ENCODE data around the gene RNF121. TPM values are rescaled to one million over a fixed set of nuclear protein-coding genes. Genes with fewer than 3 reads are reported as not detected.

Gene RNF121
- total and polyA plus RNA-seq, 2 donors (not counting 1 experiment from before 2014, with no cell fraction given) = 31.7 to 56.0 TPM

DNA sequence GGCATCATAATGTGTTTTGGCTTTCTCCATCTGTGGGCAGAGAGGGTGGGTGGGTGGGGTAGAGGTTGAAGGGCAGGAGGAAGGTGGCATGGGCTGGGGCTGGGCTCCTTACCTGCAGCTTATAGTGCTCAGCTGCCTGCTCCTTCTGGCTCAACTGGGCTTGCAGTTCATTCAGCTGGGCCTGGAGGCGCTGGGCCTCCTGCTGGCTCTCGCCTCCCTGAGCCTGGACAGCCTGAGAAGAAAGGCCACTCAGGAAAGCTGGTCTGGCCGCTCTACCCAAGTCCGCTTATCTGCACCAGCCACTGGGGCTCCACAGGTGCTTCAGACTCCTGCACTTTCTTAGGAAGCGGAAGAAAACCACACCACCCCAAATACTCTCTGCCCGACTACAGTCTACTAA lies 80.3 kb downstream of the RNF121 start:
- Histone ChIP-seq H3K27ac (ENCODE audit: low read length in 2 of 2) (no peak overlapping the region), H3K9me3 (ENCODE audit: control extremely low read depth in 1 of 3, control insufficient read depth in 2 of 3, insufficient read depth in 1 of 3, low read length in 2 of 3) (no peaks in the 10 kb centered on the region), H3K4me1 (ENCODE audit: control insufficient read depth in 2 of 2, insufficient read depth in 2 of 2, low read length in 2 of 2) (no peaks in the 10 kb centered on the region), H3K27me3 (replicated peaks in 1 of 4; ENCODE audit: control extremely low read depth in 1 of 4, control insufficient read depth in 3 of 4, insufficient read depth in 4 of 4, low read length in 3 of 4) (no peaks in the 10 kb centered on the region), H3K36me3 (replicated peaks in 1 of 2; ENCODE audit: control extremely low read depth in 1 of 2, control insufficient read depth in 1 of 2, extremely low read depth in 1 of 2, insufficient read depth in 2 of 2, low read length in 1 of 2) (peaks cover 3 to 99% of the 10 kb centered on the region in 2 experiments), H3K4me2 (replicated peaks; ENCODE audit: low read depth, low read length, poor library complexity, severe bottlenecking) (no peak overlapping the region), H3K4me3 (ENCODE audit: control extremely low read depth in 1 of 5, extremely low read depth in 1 of 5, insufficient read depth in 1 of 5, low read depth in 2 of 5, low read length in 4 of 5) (no peak overlapping the region), H4K20me1 (ENCODE audit: control insufficient read depth, insufficient read depth, low read length, poor library complexity, severe bottlenecking) (peaks cover 51% of the 10 kb centered on the region), H3K9ac (ENCODE audit: low read length) (no peak overlapping the region), H3K79me2 (ENCODE audit: control insufficient read depth, insufficient read depth, low read length) (peaks cover 4% of the 10 kb centered on the region), H2AFZ (ENCODE audit: insufficient read depth, low read depth, low read length, poor library complexity, severe bottlenecking) (no peak overlapping the region)
- WGBS (ENCODE audit: insufficient coverage) = 96% methylated on average over 6 of the region's 6 CpGs
- TF ChIP-seq EZH2 (IDR thresholded peaks at IDR 0.05; ENCODE audit: borderline replicate concordance, insufficient read depth, low read depth, low read length, poor library complexity, severe bottlenecking) = no peak
- TF ChIP-seq, protein P1, sequence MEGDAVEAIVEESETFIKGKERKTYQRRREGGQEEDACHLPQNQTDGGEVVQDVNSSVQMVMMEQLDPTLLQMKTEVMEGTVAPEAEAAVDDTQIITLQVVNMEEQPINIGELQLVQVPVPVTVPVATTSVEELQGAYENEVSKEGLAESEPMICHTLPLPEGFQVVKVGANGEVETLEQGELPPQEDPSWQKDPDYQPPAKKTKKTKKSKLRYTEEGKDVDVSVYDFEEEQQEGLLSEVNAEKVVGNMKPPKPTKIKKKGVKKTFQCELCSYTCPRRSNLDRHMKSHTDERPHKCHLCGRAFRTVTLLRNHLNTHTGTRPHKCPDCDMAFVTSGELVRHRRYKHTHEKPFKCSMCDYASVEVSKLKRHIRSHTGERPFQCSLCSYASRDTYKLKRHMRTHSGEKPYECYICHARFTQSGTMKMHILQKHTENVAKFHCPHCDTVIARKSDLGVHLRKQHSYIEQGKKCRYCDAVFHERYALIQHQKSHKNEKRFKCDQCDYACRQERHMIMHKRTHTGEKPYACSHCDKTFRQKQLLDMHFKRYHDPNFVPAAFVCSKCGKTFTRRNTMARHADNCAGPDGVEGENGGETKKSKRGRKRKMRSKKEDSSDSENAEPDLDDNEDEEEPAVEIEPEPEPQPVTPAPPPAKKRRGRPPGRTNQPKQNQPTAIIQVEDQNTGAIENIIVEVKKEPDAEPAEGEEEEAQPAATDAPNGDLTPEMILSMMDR (IDR thresholded peaks at IDR 0.05) = no peak
- Mint-ChIP-seq H3K9me3 (ENCODE audit: insufficient read depth) (no peaks in the 10 kb centered on the region), H3K27me3 (no peaks in the 10 kb centered on the region), H3K4me1 (no peaks in the 10 kb centered on the region), H3K27ac (no peak overlapping the region), H3K4me3 (no peak overlapping the region)
- intact Hi-C loops (cut with micrococcal nuclease) = no loop called here
- ATAC-seq (ENCODE audit: low read depth) = no peak
- ChIA-PET POLR2A (no interaction called here), CTCF (interaction anchor here (1.0 to 1.4 kb wide), 4 partner anchors 16 to 44 kb away, joined by 3 to 5 read pairs (median 4); no protein-coding TSS in a partner anchor)
- no peak for DNase-seq

DNA sequence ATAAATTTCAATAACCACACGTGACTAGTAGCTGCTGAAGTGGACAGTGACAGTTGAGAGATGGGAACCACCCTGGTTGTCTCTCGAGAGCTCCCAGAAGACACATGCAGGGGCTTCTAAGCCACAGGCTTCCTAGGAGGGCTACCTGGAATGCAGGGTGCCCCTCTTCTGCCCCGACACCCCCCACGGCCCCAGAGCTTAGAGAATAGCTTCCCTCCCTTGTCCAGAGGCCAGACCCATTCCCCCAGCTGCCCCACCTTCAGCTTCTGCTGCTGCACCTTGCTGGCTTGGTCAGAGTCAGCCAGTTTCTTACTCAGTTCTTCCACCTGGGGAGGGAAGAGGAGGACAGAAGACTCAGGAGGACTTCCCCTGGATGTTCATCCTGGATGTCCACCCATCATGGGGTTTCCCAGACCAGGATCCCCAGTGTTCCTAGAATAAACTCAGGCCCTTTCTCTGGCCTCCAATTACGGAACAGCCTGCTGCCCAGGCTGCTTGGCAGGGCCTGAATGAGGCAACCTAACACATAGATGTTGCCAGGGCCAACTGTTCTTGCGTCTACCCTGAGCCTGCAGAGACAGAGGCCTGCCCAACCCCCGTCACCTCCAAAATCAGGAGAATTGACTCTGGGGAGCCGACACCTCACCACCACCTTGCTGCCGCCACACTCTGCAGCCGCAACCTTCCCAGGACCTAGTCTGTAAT lies 81.8 kb downstream of the RNF121 start:
- CTCF ChIA-PET = interaction anchor here (0.9 to 1.5 kb wide), 3 partner anchors 12 to 80 kb away, joined by 3 to 7 read pairs (median 4); no protein-coding TSS in a partner anchor

More for the DNA sequence above, 81.8 kb downstream of the RNF121 start:
- 94% methylated on average over 6 of the region's 10 CpGs for WGBS (ENCODE audit: insufficient coverage)
- H3K27ac ChIP-seq (ENCODE audit: low read length in 2 of 2) = no peak overlapping the region
- POLR2A ChIA-PET = no interaction called here
- intact Hi-C loops (cut with micrococcal nuclease) = no loop called here
- Mint-ChIP-seq H3K4me3 (no peak overlapping the region), H3K27me3 (no peaks in the 10 kb centered on the region), H3K4me1 (no peaks in the 10 kb centered on the region), H3K27ac (no peak overlapping the region), H3K9me3 (ENCODE audit: insufficient read depth) (no peaks in the 10 kb centered on the region)
- DNase-seq (no peak), ATAC-seq (ENCODE audit: low read depth) (no peak)
- TF ChIP-seq, protein P1 (IDR thresholded peaks at IDR 0.05) = no peak
- no peak for TF ChIP-seq EZH2 (IDR thresholded peaks at IDR 0.05; ENCODE audit: borderline replicate concordance, insufficient read depth, low read depth, low read length, poor library complexity, severe bottlenecking)
- H3K79me2 ChIP-seq (ENCODE audit: control insufficient read depth, insufficient read depth, low read length) = peaks cover 8% of the 10 kb centered on the region
- H3K9me3 ChIP-seq (ENCODE audit: control extremely low read depth in 1 of 3, control insufficient read depth in 2 of 3, insufficient read depth in 1 of 3, low read length in 2 of 3) = no peaks in the 10 kb centered on the region
- H3K9ac ChIP-seq (ENCODE audit: low read length) = no peak overlapping the region
- peaks cover 58% of the 10 kb centered on the region for H4K20me1 ChIP-seq (ENCODE audit: control insufficient read depth, insufficient read depth, low read length, poor library complexity, severe bottlenecking)
- peaks cover 3 to 99% of the 10 kb centered on the region in 2 experiments for H3K36me3 ChIP-seq (replicated peaks in 1 of 2; ENCODE audit: control extremely low read depth in 1 of 2, control insufficient read depth in 1 of 2, extremely low read depth in 1 of 2, insufficient read depth in 2 of 2, low read length in 1 of 2)
- no peaks in the 10 kb centered on the region for H3K4me1 ChIP-seq (ENCODE audit: control insufficient read depth in 2 of 2, insufficient read depth in 2 of 2, low read length in 2 of 2)
- H2AFZ ChIP-seq (ENCODE audit: insufficient read depth, low read depth, low read length, poor library complexity, severe bottlenecking) = no peak overlapping the region
- H3K4me3 ChIP-seq (ENCODE audit: control extremely low read depth in 1 of 5, extremely low read depth in 1 of 5, insufficient read depth in 1 of 5, low read depth in 2 of 5, low read length in 4 of 5) = no peak overlapping the region
- no peak overlapping the region for H3K4me2 ChIP-seq (replicated peaks; ENCODE audit: low read depth, low read length, poor library complexity, severe bottlenecking)
- no peaks in the 10 kb centered on the region for H3K27me3 ChIP-seq (replicated peaks in 1 of 4; ENCODE audit: control extremely low read depth in 1 of 4, control insufficient read depth in 3 of 4, insufficient read depth in 4 of 4, low read length in 3 of 4)
